HG03469 (cell line): ENCODE data around the gene CPA2.
"Not testable (repeated sequence)": the region's sequence is repeated elsewhere in the genome, so short reads cannot be mapped to it uniquely, and the experiment has no call there.

Source experiments
- ATAC-seq: cut with Tn5 transposase; IDR thresholded peaks from one replicate; pipeline ENCODE4 v1.9.1; 2021; ENCODE audit warnings: mild to moderate bottlenecking, moderate library complexity, moderate number of reproducible peaks; ENCODE audit not compliant: unreplicated experiment

CPA2 gene

GRCh38 chr7:130249626-130250025 lies 17.0 kb upstream of the CPA2 start:
- not testable (repeated sequence) for ATAC-seq

- ATAC-seq, result no peak
Observed at GRCh38 chr7:130254555-130254954, 12.1 kb upstream of the CPA2 start.

- no peak for ATAC-seq
Observed at GRCh38 chr7:130256704-130257103, 10.0 kb upstream of the CPA2 start.

DNA sequence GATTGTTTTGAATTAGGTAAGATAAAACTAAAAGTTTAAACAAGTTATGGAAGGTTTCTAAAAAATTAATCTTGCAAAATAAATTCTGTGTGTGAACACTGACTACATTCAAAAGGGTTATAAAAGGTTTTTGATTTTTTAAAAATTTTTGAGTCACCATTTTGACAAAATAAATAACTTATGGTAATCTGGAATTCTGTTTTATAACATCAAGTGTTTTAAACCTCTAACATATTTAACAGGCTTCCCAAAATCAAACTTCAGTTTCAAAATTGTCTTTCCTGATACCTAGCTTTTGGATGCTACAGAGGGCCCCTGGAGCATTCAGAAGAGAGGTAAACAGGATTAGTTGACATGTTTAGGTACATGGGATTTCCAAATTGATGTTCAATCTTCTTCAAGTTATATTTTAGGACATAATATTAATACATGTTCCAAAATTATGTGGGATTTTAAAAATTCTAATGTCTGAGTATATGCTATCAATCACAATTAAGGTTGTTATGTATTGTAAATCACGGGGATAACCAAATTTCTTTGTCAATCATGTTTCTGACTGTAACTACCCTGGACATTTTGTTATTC lies 8.1 kb upstream of the CPA2 start:
- ATAC-seq, result no peak

DNA sequence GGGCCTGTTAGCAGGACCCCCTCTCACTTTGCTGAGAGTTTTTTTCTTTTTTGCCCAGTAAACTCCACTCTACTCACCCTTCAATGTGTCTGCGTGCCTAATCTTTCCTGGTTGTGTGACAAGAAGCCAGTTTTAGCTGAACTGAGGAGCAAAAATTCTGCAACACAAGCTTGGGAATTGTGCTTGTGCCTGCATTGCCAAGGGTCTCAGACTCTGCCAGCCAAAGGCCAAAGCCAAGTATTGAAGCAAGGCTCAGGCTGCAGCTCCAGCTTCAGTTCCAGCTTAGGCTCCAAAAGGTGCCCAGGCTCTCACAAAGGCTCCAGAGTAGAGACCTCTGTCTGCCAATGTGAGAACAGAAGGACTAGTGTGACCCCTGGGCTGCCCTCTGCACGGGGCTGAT lies 4.2 kb upstream of the CPA2 start:
- ATAC-seq, result no peak

GRCh38 chr7:130263130-130263529 lies 3.5 kb upstream of the CPA2 start:
- ATAC-seq, result no peak

DNA sequence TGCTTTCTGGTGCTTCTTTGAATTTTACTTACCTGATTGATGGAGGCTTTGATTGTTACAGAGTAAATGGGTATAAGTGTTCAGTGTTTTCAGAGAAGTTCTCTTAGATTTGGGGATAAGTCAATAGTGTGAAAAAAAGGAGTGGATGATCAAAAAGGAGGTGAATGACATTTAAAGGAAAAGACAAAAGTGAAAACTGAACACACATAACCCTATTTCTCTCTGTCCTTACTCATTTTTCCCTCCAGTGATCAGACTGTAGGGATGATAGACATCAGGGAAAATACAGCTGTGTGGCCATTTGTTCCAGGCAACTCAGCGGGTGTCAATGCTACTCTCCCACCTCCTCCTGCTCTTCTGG lies 278 bp downstream of the CPA2 start:
- ATAC-seq, result no peak

GRCh38 chr7:130268463-130269317 lies 2.0 kb downstream of the CPA2 start:
- ATAC-seq, result no peak

DNA sequence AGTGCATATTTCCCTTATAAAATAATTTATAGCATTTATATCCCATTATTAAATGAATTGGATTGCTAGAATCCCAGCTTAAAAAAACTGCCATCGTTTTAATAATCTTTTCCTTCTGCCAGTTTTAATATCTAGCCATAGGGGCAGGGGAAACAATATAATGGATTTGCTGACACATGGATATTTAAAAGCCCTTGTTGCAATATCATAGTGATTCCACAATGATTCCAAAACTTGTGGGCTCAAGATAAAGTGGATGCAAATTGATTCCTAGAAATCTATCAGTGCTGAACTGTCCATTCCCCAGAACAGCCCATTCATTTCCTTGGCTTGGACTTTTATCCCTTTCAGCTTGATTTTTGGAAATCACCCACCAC lies 2.6 kb downstream of the CPA2 start:
- ATAC-seq, result no peak

GRCh38 chr7:130270947-130271800 lies 4.5 kb downstream of the CPA2 start:
- no peak for ATAC-seq

GRCh38 chr7:130272381-130273080 lies 5.9 kb downstream of the CPA2 start:
- ATAC-seq, result no peak

- no peak for ATAC-seq
Observed at GRCh38 chr7:130273081-130273932, 6.6 kb downstream of the CPA2 start.

DNA sequence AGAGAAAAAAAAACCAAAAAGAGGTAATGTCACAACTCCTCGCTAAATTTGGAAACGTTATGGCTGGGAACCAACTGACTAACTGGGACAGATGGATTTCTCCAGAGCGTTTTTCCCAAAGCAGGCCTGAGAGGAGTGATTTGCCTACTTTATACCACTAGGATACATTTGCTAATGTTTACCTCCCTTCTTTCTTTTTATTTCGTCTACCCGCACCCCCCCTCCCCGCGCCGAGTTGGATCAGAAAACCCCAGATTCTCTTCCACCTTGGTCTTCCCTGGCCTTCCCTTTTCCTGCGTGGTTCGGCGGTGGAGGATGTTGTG lies 7.2 kb downstream of the CPA2 start:
- ATAC-seq, result no peak

DNA sequence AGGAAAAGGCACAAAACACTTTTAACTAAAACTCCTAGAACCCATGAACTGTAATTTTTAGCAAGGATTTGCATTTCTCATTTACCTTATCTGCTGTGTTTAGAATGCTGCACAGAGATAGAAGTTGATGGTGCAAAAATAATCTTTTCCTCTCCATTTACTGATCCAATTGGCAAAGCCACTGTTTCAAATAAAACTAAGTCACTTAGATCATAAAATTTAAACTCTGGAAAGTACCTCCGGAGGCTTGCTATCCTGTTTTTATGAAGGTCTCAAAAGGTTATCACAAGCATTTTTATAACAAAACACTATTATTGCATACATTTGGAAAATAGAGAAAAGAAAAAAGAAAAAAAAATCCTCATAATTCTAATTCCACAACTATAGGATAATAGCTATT lies 7.6 kb downstream of the CPA2 start:
- ATAC-seq, result no peak

DNA sequence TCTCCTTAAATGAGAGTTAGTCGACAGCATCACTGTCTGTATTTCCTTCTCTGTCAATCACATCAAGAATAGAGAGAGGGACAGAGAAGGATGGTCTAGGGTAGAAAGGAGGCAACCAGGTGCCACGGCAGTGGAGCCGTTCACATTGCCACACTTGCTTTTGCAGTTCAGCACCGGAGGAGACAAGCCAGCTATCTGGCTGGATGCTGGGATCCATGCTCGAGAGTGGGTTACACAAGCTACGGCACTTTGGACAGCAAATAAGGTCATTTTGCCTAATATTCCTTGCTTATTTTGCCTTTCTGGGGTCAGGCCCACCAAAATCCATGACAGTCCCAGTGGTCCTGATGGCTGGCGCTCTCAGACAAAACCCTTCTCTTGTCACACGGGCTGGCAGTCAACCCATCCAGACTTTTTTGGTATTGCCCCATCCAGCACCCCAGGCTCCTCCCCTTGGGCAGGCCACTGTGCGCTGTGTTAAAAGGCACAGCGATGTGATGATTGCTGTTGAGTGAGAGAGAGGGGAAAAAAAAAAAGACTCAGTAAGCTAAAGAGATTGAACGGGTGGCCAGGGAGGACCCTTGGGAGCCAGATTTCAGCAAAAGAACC lies 8.4 kb downstream of the CPA2 start:
- no peak for ATAC-seq

DNA sequence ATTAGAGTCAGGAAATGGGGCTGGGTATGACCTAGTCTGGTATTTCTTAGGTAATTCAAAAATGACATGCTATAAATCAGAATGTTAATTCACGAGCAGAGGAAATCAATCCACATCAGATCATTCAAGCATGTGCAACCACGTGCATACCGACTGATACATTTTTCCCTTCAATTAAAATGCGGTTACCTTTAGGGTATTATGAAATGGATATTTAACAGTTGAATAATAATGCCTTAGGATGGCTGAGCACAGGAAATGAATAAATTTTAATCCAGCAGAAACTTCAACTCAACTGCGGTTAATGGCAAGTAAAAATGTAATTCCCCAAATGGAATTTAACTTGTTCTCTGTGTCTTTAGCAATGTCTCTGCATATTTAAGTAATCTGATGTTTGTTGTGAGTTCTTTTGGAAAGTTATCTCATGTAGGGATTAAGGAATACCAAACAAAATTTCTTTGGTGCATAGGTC lies 9.2 kb downstream of the CPA2 start:
- ATAC-seq, result no peak

DNA sequence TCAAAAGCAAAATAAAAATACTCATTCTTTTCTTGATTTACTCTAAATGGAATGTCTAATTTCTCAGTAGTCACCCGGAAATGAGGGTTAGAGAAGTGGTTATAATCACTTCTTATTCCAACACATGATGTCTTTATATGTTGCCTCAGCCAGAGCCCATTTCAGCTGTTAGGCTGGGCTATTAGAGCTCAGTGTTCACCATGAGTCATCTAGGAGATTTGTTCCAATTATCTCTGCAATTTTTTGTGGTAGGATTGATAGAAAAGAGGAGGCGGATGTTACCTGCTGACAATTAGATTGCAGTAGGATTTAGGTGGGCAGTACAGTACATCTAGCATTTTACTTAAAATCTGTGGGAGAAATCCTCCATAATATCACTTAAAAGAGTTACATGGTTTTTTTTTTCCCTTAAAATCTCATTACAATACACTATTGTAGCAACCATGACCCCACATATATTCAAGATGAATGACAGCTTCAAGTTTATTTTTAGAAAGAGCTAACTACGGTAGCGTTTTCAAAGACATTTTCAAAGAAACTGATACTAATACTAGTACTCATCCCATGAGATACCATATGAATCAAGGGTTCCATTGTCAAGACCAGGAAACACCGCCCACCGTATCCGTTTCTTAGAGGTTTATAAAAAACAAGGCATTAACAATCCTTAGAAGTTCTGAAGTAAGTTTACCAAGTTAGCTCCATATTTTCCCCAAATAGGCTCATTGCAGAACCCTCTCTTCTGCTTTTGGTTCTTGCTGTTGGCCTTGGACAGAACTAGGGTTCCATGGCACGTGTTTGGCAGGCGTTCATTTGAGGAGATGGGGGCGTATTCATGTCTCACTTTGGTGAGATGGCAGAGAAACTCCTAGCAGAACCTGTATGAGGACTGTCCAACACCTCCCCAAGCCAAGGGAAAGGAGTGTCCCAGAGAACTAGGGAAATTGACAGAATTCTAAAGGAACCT lies 10.4 kb downstream of the CPA2 start:
- ATAC-seq, result no peak

DNA sequence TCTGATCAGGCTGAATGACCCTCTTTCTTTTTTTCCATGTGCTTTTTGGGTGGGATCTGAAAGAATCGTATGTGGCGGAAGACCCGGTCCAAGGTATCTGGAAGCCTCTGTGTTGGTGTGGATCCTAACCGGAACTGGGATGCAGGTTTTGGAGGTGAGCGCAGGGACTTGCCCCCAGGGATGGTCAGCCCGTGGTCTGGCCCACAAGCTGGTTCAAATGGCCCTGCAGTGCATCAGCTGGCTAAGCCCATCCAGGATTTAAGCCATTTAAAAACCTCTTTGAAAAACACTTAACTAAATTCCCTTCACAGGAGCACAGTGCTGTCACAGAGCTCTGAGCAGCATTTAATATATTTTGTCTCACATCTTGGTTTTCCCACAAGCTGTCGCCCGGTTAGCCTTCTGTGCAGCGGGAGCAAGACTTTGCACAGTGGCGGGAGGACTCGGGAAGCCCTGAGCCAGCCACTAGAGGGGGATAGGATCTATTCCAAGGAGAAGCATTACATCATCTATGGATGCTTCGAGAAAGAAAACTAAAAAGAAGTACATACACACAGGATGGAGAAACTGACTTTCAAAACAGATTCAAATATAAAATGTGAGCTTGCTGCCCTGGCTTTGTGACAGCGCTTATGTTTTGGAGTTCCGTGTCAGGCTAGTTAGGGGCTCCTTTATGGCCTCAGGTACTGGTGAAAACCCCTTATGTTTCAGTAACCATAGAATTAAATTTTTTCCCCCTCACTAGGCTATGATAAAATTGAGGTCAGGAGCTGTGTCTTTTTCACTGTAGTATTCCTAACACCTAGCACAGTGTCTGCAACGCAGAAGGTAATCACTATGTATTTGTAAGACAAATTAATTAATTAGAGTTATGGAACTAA lies 11.3 kb downstream of the CPA2 start:
- no peak for ATAC-seq
